Midbrain (tissue), 1 donor: Measurements from ENCODE around the gene ITPR2.

ENCODE experiments used
- DNase-seq: peaks from one replicate; lab custom pipeline; 2025; lab: John Stamatoyannopoulos, UW

Gene ITPR2

DNA sequence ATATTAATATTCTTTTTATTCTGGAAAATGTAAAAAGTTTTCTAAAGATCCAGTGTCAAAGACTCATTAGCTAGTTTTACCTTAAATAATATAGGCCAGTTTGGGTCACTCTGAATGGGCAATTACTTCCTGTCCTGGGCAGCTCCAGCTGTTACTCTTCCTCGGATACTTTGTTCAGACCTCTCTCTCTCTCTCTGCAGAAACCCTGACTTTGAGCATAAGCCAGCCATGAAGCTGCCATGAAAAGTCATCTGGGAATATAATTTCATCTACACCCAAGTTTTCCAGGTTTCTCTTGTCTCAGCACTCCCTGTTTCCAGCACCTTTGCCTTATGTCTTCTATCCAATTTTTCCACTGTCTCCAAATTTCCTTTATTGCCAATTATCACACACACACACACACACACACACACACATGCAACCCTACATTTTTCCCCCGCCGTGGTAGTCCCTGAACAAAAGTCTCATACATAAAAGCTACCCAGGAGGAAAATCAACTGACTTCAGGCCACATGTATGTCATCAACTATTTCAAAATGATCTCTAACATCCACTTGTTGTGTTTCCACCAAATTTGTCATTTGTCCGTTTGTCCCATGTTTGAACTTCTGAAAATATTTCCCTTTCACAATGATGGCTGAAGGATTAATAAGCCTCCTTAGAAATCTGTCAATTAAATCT, 319.5 kb downstream of the ITPR2 start:
- DNase-seq: no peak

DNA sequence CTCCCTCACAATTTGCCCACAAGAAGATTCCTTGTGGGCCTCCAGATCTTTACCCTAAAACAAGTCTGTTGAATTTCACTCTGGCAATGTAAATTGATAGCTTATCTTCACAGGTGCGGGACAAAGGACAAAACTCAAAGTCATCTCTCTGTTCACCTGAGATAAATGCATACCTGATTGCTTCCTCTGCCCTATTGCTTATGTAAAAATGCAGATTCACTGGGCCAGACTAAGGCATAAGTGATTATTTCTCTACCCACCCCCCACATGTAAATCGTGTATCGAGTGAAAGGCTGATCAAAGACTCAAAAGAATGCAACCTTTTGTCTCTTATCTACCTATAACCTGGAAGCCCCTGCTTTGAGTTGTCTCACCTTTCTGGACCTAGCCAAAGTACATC, 320.8 kb downstream of the ITPR2 start:
- DNase-seq: no peak

DNA sequence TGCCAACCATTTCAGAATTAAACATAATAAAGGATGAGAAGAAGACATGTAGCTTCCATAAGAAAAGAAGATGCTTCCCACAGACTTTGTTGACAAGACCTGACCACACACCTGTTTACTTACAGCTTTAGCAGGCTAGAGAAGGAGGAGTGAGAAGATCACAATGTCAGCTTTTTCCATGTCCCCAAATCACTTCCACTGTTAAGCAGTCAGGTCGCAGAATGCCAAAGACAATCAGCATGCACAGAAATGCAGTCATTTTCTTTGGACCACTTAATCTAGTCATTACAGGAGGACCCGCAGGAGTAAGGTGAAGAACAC, 322.7 kb downstream of the ITPR2 start:
- no peak for DNase-seq

DNA sequence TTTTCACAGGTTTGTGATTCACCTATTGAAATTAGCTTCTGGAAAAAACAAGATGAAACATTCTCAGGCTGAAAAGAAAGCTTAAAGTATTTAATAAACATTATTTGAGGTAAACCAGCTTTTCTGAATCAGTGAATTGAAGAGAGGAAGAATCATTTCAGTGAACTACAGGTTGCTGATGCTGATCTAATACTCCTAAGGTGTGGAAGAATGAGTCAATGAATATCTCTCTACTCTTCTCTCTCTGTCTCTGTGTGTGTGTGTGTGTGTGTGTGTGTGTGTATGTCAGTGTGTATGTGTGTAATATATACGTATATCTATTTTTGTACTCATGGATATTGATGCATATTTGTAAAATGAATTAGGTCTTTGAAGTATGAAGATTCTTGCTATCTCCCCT, 325.4 kb downstream of the ITPR2 start:
- no peak for DNase-seq

DNA sequence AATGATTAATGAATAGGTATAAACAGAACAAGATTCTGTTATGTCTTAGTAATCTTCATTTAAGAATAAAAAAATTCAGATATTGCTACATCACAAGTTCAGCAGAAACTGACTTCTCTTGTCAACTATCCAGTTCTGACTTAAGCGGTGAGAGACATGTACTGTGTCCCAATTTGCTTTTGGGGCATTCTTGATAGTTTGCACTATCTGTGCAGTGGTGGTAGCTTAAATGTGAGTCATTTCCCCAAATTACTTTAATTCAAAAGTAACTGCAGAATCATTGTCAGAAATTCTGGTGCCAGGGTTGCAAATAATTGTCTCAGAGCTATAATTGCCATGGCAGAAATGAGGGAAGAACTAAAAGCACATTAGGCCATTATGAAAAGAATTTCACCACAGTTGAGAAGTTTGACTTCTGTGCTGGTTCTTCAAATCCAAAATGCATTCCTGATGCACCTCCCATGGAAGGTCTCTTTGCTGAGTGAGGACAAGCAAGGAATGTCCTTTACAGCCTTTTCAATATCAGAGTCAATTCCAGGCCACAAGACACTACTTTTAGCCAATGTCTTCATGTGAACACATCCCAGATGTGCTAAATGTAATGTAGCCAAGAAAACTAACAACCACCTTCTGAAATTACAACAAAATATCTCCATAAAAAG, 332.9 kb downstream of the ITPR2 start:
- no peak for DNase-seq

DNA sequence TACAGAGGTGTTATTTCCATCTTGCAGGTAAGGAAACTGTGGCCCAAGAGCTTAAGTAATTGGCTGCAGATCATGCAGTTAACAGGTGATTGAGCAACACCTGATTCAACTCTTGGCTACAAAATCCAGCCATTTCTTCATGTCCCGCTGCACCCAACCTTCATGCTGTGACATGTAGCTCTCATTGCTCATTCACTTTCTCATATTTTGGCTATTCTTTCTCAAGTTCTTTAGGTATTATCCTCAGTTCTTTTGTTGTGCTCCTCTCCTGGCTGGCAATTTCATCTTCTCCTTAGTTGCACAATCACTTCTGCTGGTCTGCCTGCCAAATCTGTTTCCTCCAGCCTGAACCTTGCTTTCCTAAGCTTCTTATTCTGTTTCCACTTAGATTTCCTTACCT, 336.8 kb downstream of the ITPR2 start:
- DNase-seq: no peak

DNA sequence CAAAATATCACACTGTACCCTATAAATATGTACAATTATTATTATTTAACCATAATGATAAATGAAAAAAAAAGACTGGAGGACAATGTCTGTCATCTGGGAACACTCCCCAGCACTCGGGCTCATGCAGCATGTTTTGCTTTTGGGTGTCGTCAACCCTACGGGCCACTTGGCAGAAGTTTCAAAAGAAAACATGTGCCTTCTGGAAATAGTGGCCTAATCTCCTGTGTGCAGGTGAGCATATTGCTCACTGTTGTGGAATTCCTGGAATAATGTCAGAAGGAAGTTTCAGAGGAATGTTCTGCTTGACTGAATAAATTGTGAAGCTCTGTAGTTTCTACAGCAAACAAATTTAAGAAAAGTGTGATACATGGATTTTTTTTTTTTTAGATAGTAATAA, 339.3 kb downstream of the ITPR2 start:
- no peak for DNase-seq

DNA sequence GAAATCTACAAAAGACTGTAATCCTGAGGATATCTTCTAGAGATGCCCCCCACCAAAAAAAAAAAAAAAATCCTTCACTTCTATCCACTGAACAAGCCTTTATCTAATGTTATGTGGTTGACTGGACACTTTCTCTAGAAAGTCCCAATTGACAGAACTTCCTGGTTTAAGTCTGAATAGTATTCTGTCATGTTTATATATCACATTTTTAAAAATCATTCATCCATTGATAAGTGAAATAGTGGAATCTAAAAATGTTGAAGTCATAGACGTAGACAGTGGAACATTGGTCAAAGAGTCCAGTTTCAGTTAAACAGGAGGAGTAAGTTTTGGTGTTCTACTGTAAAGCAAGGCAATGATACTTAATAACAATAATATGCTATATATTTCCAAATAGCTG, 340.6 kb downstream of the ITPR2 start:
- no peak for DNase-seq

DNA sequence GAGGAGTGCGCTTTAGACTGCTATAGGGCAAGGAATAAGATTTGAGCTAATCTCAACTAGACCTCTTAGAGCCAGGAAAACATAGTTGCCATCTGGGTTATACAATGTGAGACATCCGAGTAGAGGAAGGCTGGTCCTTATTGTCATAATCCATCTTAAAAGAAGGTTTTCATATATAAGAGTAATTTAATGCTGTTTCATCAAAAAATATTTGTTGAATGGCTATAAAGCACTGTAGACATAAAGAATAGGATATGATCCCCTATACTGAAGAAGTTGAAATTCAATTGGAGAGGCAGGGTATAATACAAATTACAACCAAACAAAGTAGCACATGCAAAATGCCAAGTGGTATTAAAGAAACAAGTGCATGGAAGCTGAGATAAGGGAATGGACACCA, 343.1 kb downstream of the ITPR2 start:
- no peak for DNase-seq

DNA sequence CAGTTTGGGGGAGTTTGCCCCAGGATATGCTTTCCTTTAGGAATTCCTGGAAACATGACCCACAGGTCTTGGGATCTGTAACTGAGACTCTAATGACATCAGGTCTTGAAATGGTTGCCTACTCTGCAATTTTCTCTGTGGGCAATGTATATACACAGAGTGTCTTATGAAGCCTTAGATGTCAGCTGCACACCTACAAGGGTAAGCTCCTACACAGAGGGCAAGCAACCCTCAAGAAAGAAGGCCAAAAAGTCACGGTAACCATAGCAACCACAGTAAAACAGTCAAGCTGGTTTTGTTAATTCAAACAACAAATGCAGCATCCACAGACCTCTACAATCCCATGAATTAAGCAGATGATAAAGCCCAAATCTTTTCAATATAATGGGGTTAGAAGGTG, 344.6 kb downstream of the ITPR2 start:
- DNase-seq: no peak

DNA sequence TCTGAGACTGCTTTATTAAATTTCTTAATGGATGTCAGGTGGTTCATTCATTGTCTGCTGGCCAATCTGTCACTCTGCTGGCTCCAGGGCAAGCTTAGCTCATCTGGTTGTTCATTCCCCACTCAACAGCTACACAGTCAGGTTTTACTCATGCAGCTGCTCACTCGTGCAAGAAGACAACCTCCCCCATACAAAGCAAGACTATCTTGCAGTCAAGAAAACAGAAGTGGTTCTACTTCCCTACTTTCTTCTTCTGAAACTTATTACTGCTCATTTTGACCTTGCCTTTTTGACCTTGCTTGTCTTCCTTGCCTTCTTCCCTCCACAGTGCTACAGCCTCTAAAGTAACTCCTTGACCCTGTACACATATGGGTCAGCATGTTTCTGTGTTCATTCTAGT, 359.7 kb downstream of the ITPR2 start:
- DNase-seq: no peak

DNA sequence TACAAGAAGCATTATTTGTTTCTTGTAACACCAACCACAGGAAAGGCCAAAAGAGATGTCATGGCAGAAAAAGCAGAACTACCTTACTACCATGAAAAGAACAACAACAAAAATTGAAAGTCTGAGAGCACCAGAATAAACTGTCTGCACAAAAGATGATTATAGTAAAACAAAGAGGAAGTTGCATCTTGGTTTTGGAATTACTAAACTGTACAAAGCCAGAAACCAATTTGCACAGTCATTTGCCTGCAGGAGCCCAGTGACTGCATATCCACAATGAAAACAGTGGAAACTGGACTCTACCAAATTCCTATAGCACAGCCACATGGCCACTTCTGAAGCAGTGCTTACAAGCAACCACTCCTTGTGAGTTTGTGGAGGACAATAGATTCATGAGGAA, 361.4 kb downstream of the ITPR2 start:
- peak; percentile 45 for DNase-seq

DNA sequence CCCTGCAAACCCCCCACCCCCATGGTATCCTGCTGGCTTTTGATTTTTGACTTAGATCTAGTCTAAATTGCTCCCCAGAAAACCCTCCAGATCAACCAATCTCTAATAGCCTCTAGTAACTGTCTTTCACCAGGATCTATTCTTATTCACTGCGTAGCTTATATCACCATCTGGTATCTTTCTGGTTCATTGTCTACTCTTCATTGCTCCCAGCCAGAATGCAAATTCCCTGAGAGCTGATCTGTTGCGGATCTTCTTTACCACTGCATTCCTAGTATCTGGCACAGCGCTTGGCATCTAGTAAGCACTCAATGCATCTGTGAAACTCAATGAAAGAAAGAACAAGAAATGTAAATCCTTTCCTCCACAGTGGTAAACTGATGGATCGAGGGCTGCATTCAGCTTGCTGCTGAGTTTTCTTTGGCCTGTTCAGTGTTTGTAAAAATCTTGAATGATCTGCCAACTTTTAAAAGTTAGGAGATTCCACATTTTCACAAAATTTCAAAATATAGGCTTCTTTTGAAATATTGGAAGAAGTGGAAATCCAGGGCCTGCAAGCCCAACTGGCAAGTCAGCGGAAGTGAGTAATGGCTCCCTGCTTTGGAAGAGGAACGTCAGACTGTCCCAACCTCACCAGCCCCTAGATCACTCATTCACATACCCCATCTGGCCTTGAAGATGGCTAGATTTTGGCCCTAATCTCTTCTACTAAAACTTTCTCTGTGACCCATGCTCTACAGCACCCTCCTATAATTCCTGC, 363.4 kb downstream of the ITPR2 start:
- DNase-seq: no peak

DNA sequence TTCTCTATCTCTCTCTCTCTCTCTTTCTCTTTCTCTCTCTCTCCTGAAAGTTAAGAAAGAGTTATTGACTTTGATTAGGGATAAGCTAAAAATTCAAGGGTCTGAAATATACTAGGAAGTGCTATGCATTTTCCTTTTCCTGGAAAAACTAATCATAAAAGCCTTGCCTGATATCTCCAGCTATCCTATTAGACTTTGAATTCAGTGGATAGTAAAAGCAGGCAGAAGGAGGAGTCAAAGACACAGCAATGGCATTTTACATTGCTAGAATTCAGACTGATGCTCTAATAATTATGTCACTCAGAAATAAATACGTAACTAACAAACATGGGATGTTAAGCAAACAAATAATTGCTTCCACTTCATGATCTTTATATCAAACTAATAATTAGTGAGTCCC, 365.6 kb downstream of the ITPR2 start:
- no peak for DNase-seq

DNA sequence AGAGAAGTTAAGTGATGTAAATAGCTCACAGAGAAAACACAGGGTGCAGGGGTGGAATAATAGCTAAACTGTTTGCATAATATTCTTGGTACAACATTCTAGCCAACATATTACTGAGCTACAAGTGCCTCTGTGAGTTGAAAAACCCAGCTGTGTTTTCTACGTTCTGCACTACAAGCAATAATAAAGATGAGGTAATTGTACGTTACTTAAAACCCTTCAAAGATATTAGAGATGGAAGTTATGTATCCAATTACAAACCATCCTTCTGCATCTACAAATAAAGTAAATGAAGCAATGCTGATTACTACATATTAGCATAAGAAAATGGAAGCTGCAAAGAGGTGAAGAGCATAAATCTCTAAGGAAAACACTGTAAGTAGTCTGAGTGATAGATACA, 366.3 kb downstream of the ITPR2 start:
- DNase-seq: no peak

DNA sequence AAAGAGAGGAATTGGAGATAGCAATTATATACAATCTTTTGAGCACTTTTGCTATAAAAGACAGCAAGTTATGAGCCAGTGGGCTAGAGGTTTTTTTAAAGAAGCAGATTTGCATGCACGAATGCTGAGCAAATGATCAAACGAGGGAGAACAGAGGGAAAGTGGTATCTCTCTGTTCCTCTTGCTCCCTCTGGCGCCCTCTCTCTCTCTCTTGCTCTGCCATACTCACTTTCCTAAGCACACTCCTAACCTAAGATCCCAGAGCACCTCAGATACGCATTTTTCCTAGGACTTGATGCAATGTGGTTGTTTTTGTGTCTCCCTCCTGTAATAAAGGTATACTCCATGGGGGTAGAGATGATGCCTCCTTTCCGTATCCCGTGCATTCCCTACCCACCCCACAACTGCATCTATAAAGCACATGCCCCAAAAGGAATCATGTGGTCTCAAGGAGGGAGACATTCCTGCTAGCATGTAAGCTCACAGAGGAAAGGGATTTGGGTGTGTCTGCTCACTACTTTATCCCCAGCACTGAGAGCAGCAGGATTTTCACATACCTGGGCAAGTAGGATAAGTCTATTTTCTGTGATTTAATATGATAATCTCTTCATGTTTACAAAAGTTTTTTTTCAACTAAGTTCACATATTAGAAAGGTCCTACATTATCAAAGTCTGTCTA, 367.4 kb downstream of the ITPR2 start:
- DNase-seq: no peak

DNA sequence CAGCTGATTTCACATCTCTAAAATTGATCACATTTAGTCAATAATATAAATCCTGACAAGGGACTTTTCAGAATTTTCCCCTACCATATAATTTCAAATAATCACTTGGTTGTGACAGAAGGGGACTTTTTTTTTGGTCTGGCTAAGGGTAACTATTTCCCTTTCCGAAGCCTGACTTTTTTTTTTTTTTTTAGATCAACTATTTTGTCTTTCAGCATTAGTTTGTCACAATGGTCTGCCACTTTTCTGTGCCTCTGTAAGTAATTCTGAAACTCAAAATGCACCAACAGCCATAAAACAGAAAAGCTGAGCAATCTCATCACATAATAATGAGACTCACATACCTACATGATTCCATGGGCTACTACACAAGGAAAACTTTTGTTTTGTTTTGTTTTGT, 371.2 kb downstream of the ITPR2 start:
- DNase-seq: no peak

DNA sequence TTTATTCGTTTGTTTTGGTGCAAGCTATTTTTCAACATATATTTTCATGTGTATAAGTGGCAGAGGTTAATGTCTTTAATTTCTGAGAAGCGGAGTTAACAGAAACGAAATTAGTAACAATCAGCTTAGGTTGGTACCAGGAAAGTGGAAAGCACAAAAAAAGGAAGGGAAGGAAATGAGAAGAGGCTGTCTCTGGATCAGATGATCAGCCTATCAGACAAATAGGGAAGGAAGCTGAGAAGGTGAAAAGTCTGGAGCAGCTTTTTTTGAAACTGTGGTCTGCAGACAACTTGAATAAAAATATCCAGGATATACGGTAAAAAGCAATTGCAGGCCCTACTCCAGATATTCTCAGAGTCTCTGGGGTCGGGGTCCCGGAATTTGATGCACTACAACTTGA, 372.6 kb downstream of the ITPR2 start:
- DNase-seq: peak; percentile 14

DNA sequence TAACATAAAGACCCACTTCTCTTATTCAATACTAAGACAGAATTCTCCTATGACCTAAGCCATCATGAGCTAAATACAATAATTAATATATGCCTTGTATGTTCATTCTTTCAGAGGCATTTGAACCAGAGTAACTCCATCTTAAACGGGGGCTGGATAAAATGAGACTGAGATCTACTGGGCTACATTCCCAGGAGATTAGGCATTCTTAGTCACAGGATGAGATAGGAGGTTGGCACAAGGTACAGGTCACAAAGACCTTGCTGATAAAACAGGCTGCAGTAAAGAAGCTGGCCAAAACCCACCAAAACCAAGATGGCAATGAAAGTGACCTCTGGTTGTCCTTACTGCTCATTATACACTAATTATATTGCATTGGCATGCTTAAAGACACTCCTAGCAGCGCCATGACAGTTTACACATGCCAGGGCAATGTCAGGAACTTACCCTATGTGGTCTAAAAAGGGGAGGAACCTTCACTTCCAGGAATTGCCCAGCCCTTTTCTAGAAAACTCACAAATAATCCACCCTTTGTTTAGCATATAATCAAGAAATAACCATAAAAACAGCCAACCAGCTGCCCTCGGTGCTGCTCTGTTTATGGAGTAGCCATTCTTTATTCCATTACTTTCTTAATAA, 376.9 kb downstream of the ITPR2 start:
- DNase-seq: no peak

DNA sequence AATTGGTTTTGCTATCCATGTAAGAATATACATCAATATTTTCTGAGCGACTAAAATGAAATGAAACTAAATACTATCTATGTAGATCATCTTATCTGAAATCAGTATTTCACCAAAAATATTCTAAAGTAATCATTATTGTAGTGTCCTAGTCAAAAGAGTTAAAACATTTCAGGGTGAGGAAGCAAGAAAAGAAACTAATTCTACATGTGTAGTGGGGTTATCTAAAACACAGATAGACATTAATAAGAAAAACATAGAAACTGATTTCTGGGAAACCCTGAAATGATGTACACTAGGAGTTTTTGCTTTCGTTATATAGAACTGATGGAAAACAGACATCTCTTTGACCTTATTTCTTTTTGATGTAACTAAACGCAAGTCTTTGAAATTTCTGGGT, 379.7 kb downstream of the ITPR2 start:
- DNase-seq: no peak

DNA sequence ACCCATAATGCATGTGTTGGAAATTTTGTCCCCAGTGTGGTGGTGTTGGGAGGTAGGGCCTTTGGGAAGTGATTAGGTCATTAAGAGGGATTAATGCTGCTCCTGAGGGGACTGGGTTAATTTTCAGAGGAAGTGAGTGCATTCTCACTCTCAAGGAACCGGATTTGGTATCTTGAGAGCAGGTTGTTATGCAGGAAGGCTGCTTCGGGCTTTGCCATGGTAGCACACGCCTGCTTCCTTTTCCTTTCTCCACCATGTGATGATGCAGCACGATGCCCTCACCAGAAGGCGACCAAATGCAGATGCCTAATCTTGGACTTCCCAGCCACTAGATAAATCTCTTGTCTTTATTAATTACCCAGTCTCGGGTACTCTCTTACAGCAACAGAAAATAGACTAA, 380.5 kb downstream of the ITPR2 start:
- no peak for DNase-seq

DNA sequence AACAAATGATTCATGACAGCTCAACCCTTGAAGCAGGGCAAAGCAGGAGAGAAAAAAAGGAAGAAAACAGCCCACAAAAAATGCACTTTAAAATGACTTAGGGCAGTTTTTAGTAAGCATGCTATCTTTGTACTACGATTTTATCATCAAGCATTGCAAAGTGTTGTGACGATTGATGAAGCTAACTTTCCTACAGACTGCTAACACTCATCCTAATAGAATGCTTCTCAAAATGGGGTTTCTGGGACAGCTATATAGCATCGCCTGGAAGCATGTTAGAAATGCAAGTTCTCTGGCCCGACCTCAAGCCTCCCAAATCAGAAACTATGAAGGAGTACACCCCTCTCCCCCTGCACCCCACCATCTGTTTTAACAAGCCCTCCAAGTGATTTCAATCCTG, 381.2 kb downstream of the ITPR2 start:
- DNase-seq: no peak

DNA sequence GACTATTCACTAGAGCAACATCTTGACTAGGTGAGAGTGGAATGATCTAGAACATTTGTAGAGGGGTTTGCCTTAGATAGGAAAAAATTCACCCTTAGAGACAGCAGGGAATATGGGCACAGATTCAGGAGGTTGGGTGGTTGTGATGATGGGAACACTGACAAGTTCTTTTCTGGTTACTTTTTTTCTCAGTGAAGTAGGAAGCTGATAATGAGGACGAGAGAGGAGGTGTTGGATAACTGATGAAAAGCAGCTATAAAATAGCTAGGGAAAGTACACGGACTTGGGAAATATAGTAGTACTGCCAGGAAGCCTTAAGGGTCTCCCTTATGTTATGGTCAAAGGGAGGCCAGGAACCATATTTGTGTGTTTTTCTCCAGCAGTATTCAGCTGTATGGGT, 387.1 kb downstream of the ITPR2 start:
- no peak for DNase-seq
